Measurements from ENCODE around the gene AOPEP. TPM values are rescaled to one million over a fixed set of nuclear protein-coding genes. Genes with fewer than 3 reads are reported as not detected.
"Not testable (repeated sequence)": the region's sequence is repeated elsewhere in the genome, so short reads cannot be mapped to it uniquely, and the experiment has no call there.

AOPEP gene
- total RNA-seq, 2 donors from 2014 or later: 40.4 to 42.1 TPM

GRCh38 chr9:94931036-94931633 lies 204.6 kb downstream of the AOPEP start:
- DNase-seq (no peak), ATAC-seq (peak; percentile 74)
- intact Hi-C loops (cut with DNase I, micrococcal nuclease): no loop called here

- intact Hi-C loops (cut with DNase I, micrococcal nuclease): no loop called here
- ATAC-seq: peak; percentile 9
- DNase-seq: no peak
These were observed 205.2 kb downstream of the AOPEP start for GRCh38 chr9:94931740-94932139.

DNA sequence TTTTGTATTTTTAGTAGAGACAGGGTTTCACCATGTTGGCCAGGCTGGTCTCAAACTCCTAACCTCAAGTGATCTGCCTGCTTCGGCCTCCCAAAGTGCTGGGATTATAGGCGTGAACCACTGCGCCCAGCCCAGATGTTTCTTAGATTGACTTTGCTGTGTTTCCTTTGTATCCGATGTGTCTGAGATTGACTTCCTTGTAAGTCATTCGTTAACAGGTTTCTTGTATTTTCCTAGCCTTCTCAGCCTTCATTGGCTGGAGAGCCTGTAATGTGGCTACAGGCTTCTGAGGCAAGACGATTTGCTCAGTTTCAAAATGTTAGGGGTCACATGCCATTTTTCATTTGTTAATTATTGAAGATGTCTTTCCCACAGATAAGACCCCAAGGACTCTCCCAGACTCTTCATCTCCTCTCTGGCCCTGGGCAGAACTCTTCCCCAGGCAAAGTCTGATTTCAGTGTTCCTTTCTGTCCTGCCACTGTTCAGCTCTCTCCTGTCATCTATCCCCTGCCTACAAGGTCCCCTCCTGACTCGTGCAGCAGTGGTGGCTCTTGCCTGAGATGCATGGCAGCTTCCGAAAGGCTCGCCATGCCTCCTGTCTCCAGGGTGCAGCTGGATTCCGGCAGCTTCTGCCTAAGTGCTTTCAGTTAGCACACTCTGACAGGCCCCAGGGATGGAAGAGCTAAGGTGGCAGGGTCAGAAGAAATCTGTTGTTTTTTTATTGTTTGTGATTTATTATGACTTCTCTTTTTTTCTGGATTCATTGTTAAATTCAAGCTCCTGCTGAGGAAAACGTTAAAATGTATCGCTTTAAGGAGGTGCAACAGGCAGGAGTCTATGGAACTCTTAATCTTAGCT lies 206.4 kb downstream of the AOPEP start:
- intact Hi-C loops (cut with DNase I, micrococcal nuclease): no loop called here
- DNase-seq: no peak
- peak; percentile 76 for ATAC-seq

GRCh38 chr9:94933511-94933828 lies 207.0 kb downstream of the AOPEP start:
- no peak for DNase-seq
- intact Hi-C loops (cut with DNase I, micrococcal nuclease): no loop called here

GRCh38 chr9:94934816-94935328 lies 208.4 kb downstream of the AOPEP start:
- no peak for DNase-seq
- no peak for ATAC-seq
- intact Hi-C loops (cut with DNase I, micrococcal nuclease): no loop called here

More at GRCh38 chr9:94933511-94933828, 207.0 kb downstream of the AOPEP start:
- ATAC-seq: no peak

DNA sequence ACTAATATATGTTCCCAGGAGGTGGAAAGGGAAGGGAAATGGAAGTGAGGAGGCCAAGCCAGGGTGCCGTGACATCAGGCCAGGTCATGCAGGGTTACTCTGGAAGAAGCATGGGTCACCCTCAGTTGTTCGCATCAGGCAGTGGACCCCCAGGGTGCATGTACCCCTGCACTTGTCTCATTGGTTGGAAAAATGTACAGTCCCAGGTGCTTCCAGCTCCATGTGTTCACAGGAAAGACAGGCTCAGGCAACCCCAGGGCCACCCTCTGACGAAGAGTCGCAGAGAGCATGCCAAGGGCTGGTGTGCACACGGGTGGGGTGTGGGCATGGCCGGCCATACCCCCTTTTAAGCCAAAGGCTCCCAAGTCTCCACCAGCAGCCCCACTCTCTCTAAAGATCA lies 208.9 kb downstream of the AOPEP start:
- intact Hi-C loops (cut with DNase I, micrococcal nuclease): no loop called here
- DNase-seq (no peak), ATAC-seq (no peak)

DNA sequence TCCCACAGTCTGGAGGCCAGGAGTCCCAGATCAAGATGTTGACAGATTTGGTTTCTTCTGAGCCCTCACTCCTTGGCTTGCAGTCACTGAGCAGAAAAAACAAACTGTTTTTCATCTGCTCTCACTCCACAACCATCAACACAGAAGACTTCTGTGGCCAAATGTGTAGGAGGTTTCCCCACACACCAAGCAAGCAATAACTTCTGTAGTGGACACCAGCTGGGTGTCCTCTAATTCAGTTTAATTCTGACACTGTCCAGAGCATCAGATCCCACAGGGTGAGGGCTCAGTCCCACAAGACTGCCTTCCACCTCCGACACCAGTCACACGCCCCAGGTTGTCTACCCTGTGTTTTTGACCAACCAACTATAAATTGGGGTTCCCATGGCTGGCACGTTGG lies 209.9 kb downstream of the AOPEP start:
- ATAC-seq: no peak
- intact Hi-C loops (cut with DNase I, micrococcal nuclease): no loop called here

GRCh38 chr9:94937214-94937903 lies 210.9 kb downstream of the AOPEP start:
- intact Hi-C loops (cut with DNase I, micrococcal nuclease): no loop called here
- ATAC-seq: no peak
- no peak for DNase-seq

More for the DNA sequence above, 209.9 kb downstream of the AOPEP start:
- DNase-seq: no peak

- ATAC-seq (no peak), DNase-seq (no peak)
- intact Hi-C loops (cut with DNase I, micrococcal nuclease): no loop called here
These were observed 211.9 kb downstream of the AOPEP start for GRCh38 chr9:94938384-94938783.

DNA sequence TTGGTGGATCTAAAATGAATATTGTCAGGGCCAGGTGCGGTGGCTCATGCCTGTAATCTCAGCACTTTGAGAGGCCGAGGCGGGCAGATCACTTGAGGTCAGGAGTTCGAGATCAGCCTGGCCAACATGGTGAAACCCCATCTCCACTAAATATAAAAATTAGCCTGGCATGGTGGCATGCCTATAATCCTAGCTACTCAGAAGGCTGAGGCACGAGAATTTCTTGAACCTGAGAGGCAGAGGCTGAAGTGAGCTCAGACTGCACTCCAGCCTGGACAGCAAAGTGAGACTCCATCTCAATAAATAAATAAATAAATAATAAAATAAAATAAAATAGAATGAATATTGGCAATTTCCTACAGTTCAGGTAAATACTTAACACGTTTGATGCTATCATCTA lies 213.8 kb downstream of the AOPEP start:
- not testable (repeated sequence) for ATAC-seq, DNase-seq

GRCh38 chr9:94941211-94941875 lies 214.8 kb downstream of the AOPEP start:
- ATAC-seq (peak; percentile 94), DNase-seq (peak in 1 of 2 donors; percentile 38)
- intact Hi-C loops (cut with DNase I, micrococcal nuclease): no loop called here

More for the DNA sequence above, 213.8 kb downstream of the AOPEP start:
- intact Hi-C loops (cut with DNase I, micrococcal nuclease): not testable (repeated sequence)

GRCh38 chr9:94944626-94945025 lies 218.1 kb downstream of the AOPEP start:
- ATAC-seq: peak; percentile 27
- no peak for DNase-seq
- intact Hi-C loops (cut with DNase I, micrococcal nuclease): no loop called here

- ATAC-seq (peak; percentile 22), DNase-seq (no peak)
- intact Hi-C loops (cut with DNase I, micrococcal nuclease): no loop called here
These were observed 219.0 kb downstream of the AOPEP start for GRCh38 chr9:94945197-94946144.

- DNase-seq (no peak), ATAC-seq (no peak)
- intact Hi-C loops (cut with DNase I, micrococcal nuclease): no loop called here
These were observed 219.8 kb downstream of the AOPEP start for GRCh38 chr9:94946256-94946655.

DNA sequence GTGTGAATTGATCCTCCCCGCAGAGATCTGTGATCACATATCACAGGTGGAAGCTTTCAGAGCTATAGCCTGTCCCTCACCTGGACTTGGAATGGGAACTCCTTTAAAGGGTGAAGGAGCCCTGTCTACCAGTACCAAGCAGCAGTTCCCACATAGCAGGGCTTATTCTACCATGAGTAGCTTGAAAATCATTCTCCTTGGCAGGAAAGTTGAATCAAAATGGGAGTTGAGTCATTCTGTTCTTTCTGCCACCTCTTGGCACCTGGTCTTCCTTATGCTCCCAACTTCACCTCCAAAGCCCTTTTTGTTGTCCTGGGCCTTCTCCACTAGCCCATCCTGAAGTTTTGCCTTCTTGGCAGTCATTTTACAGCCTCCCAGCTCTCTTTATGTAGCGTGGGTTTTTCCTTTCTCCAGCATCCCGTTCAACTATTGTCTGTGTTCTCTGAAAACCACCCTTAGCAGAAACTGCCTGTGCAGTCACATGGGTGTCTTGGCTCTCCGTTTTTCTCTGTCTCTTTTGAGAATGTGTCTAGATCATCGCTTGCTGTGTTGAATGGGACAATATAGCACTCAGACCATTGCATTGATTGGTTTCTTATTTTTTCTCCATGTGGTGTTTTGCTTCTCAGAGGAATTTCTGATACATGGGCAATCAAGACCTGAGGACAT lies 222.2 kb downstream of the AOPEP start:
- DNase-seq: no peak
- intact Hi-C loops (cut with DNase I, micrococcal nuclease): no loop called here
- ATAC-seq: no peak

DNA sequence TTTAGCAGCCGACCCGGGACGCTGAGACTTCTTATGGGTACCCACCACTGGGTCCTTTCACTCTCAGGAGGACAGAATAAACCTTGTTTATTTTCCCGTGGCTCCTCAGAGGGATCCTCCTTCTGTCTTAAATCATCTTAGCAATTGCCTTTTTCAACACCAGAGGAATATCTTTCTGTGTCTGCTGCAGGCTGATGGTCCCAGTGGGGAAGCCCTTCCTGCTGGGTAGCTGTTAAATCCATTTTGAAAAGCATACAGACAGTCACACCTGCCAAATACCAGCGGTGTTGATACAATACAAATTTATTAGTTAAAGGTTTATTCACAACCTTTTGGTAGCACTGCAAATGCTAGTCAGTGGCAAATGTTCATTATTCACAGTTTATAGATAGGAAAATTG lies 222.9 kb downstream of the AOPEP start:
- intact Hi-C loops (cut with DNase I, micrococcal nuclease): no loop called here
- DNase-seq (no peak), ATAC-seq (no peak)

GRCh38 chr9:94950040-94950578 lies 223.6 kb downstream of the AOPEP start:
- DNase-seq: no peak
- intact Hi-C loops (cut with DNase I, micrococcal nuclease): no loop called here
- no peak for ATAC-seq
